T-cell (primary cell): ENCODE measurements around the gene DNAJB1. TPM values are rescaled to one million over a fixed set of nuclear protein-coding genes. Genes with fewer than 3 reads are reported as not detected.

Experiments
- ATAC-seq, 4 experiments: fragments of 200-7000 bp in 3 of 4; fragments of 150-1000 bp in 1 of 4; cut with Tn5 transposase; replicated peaks in 1 of 4; 1 replicate in 3 of 4; 2 replicates in 1 of 4; pipeline ENCODE4 v1.10.0; 2021; ENCODE audit warnings: moderate library complexity in 3 of 4, mild to moderate bottlenecking in 2 of 4, moderate number of reproducible peaks in 1 of 4
- CTCF ChIA-PET, 2 donors: fragments of 300-600 bp; sonication (Branson Sonifier 250); formaldehyde crosslinking; loops; one replicate each; lab custom pipeline; 2022; ENCODE audit warnings: antibody characterized with exemption in 2 of 2; lab: Charles Lee
- POLR2A ChIA-PET, 2 donors: fragments of 300-600 bp; sonication (Branson Sonifier 250); formaldehyde crosslinking; loops; one replicate each; lab custom pipeline; 2022; ENCODE audit warnings: antibody characterized with exemption in 2 of 2; lab: Charles Lee
- DNase-seq, 35 experiments: peaks; one replicate each; pipeline versions ENCODE4 v3.0.0 to v3.0.0-alpha.2; 2013 to 2023
- H3K27ac ChIP-seq: one replicate; pipeline ENCODE4 v1.5.1; 2013; ENCODE audit warnings: low read length
- H3K27me3 ChIP-seq, 2 experiments: replicated peaks in 1 of 2; 1 replicate in 1 of 2; 2 replicates in 1 of 2; pipeline versions ENCODE4 v1.6.1 to v1.7.0; 2013; ENCODE audit warnings: low read length in 1 of 2, mixed read lengths in 1 of 2; ENCODE audit not compliant: control insufficient read depth in 2 of 2, insufficient read depth in 2 of 2; ENCODE audit errors: extremely low read depth in 1 of 2
- H3K36me3 ChIP-seq, 2 donors: 1 replicate in 1 of 2; 2 replicates in 1 of 2; pipeline versions ENCODE4 v1.6.1 to v1.7.0; 2013; ENCODE audit warnings: low read length in 1 of 2; ENCODE audit not compliant: control insufficient read depth in 2 of 2, insufficient read depth in 1 of 2; ENCODE audit errors: extremely low read depth in 1 of 2
- H3K4me1 ChIP-seq, 2 experiments: 1 replicate in 1 of 2; 2 replicates in 1 of 2; pipeline versions ENCODE4 v1.6.1 to v1.7.0; 2013; ENCODE audit warnings: low read length in 2 of 2, mixed read lengths in 1 of 2; ENCODE audit not compliant: insufficient read depth in 2 of 2, control insufficient read depth in 1 of 2; ENCODE audit errors: extremely low read depth in 1 of 2
- H3K4me3 ChIP-seq, 2 donors: 1 replicate in 1 of 2; 2 replicates in 1 of 2; pipeline versions ENCODE4 v1.5.1 to v1.7.0; 2013; ENCODE audit warnings: mild to moderate bottlenecking in 2 of 2, low read length in 1 of 2, moderate library complexity in 1 of 2; ENCODE audit not compliant: control insufficient read depth in 1 of 2; ENCODE audit errors: extremely low read depth in 1 of 2
- H3K9me3 ChIP-seq: 2 replicates; pipeline ENCODE4 v1.7.0; 2013
- H3K27ac Mint-ChIP-seq, 2 donors: one replicate each; pipeline ENCODE4 v1.8.0; 2020 to 2021; ENCODE audit warnings: mild to moderate bottlenecking in 2 of 2, mixed read lengths in 2 of 2
- H3K27me3 Mint-ChIP-seq, 2 donors: one replicate each; pipeline ENCODE4 v1.8.0; 2021 to 2022; ENCODE audit warnings: mixed read lengths in 2 of 2
- H3K36me3 Mint-ChIP-seq: one replicate; pipeline ENCODE4 v1.8.0; 2021; ENCODE audit warnings: mixed read lengths
- H3K4me1 Mint-ChIP-seq, 3 donors: one replicate each; pipeline ENCODE4 v1.8.0; 2020 to 2022; ENCODE audit warnings: mixed read lengths in 3 of 3, mild to moderate bottlenecking in 1 of 3
- H3K4me3 Mint-ChIP-seq, 3 donors: one replicate each; pipeline ENCODE4 v1.8.0; 2020 to 2022; ENCODE audit warnings: mild to moderate bottlenecking in 3 of 3, mixed read lengths in 3 of 3, moderate library complexity in 3 of 3
- H3K9me3 Mint-ChIP-seq, 3 donors: one replicate each; pipeline ENCODE4 v1.8.0; 2020 to 2022; ENCODE audit warnings: mixed read lengths in 3 of 3
- WGBS: methylation state at CpG from one replicate; pipeline ENCODE4 v1.1.5; 2013; ENCODE audit warnings: missing lambda C conversion rate; ENCODE audit not compliant: insufficient coverage; 5-methylcytosine and 5-hydroxymethylcytosine counted together
- total RNA-seq, 35 experiments: library from RNA in 6 of 35; stranded (reverse) in 6 of 35; fragments of 120-200 nt in 1 of 35; gene quantifications; one replicate each; pipeline versions ENCODE4 v1.2.1 to v1.2.4 and lab custom pipeline; 2013 to 2026

The DNAJB1 gene
- total RNA-seq, 5 donors from 2014 or later (not counting 1 experiment from before 2014, with no cell fraction given), result 158 to 575 (median 165) TPM

DNA sequence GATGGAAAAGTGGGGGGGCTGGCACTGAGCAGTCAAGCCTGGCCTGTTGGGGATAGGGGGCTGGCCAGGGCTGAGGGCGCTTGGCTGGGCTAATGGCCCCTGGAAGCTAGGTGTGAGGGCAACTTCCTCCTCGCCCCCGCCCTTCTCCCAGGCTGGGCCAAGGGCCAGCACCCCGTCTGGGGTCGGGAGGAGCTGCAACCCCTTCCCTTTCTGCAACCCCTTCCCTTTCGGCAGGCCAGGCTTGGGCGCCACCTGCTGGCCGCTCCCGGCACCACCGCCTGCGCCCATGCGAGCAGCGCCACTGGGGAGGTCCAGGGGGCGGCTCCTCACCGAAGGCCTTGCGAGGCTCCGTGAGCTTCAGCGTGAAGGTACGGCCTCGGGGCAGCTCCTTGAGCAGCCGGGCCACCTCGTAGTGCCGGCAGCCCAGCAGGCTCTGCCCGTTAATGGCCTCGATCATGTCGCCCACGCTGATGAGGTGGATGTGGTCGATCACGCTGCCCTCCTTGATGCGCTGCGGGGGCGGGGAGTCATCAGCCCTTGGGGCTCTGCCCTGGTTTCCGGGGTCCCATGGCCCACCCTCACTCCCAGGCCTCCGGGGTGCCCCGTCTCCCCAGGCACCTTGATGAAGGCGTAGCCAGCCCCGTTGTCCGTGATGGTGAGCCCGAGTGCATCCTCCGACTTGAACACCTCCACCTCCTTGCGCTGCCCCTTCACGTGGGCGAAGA lies 38.1 kb downstream of the DNAJB1 start:
- no peak overlapping the region for H3K4me3 Mint-ChIP-seq
- H3K4me1 ChIP-seq, result peaks cover 0 to 37% of the 10 kb centered on the region in 2 experiments
- H3K4me3 ChIP-seq, result no peak overlapping the region
- H3K27me3 Mint-ChIP-seq, result peaks cover 0 to 2% of the 10 kb centered on the region in 2 donors
- 41% methylated on average over 42 of the region's 43 CpGs for WGBS
- peak; percentile 60 to 73 (median 70) for ATAC-seq
- peaks cover 3 to 25% of the 10 kb centered on the region in 2 donors for H3K36me3 ChIP-seq
- H3K27ac Mint-ChIP-seq, result no peak overlapping the region
- CTCF ChIA-PET, result interaction anchor here (0.5 to 1.3 kb wide), 9 partner anchors 9 to 1790 kb away, joined by 3 to 4 read pairs (median 3); no protein-coding TSS in a partner anchor
- no peaks in the 10 kb centered on the region for H3K9me3 Mint-ChIP-seq
- DNase-seq, result peak in 34 of 35 experiments; percentile 20 to 79 (median 56)
- peaks cover 13 to 19% (median 15%) of the 10 kb centered on the region in 3 donors for H3K4me1 Mint-ChIP-seq
- no peaks in the 10 kb centered on the region for H3K9me3 ChIP-seq
- peaks cover 16% of the 10 kb centered on the region for H3K36me3 Mint-ChIP-seq
- POLR2A ChIA-PET, result no interaction called here
- no peak overlapping the region for H3K27ac ChIP-seq
- H3K27me3 ChIP-seq, result peaks cover 0 to 20% of the 10 kb centered on the region in 2 experiments

DNA sequence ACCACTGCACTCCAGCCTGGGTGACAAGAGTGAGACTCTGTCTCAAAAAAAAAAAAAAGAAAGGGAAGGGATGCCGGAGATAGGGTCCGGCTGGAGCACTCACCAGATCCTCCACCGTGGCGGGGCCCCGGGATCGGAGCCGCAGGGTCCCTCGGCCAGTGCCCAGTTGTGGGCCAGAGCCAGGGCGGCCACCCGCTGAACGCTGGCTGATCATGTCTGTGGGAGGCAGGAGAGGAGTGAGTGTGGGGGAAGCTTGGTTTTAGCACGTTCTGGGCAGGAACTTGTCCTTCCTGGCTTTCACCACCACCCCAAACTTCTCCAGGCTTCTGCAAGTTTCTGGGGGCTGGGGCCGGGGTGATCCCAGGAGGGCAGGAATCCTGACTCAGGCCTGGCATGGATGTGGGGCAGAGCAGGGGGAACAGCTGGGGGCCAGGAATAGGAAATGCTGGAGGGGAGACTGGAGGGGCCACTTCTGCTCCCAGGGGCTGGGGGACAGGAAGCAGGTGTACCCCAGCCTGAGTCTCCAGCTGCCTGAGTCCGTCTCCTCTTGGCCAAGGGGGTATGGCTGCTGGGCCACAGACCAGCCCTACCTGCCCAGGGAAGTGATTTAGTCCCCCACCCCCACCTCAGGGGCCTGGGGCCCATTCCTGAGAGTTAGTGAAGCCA lies 38.8 kb downstream of the DNAJB1 start:
- H3K36me3 ChIP-seq, result peaks cover 3 to 25% of the 10 kb centered on the region in 2 donors
- CTCF ChIA-PET, result interaction anchor here (0.6 to 1.4 kb wide), 8 partner anchors 10 to 1791 kb away, joined by 3 to 6 read pairs (median 4); no protein-coding TSS in a partner anchor
- ATAC-seq (no peak), DNase-seq (no peak)
- no peak overlapping the region for H3K27ac ChIP-seq
- 92% methylated on average over 8 of the region's 14 CpGs for WGBS
- POLR2A ChIA-PET, result interaction anchor here in 1 of 2 donors (0.7 kb wide), 1 partner anchor 42 kb away, joined by 4 read pairs; no protein-coding TSS in a partner anchor
- H3K27ac Mint-ChIP-seq, result no peak overlapping the region
- H3K9me3 Mint-ChIP-seq, result no peaks in the 10 kb centered on the region
- H3K4me3 Mint-ChIP-seq, result no peak overlapping the region
- H3K4me1 ChIP-seq, result peaks cover 0 to 43% of the 10 kb centered on the region in 2 experiments
- no peaks in the 10 kb centered on the region for H3K9me3 ChIP-seq
- H3K4me3 ChIP-seq, result no peak overlapping the region
- peaks cover 5 to 7% of the 10 kb centered on the region in 2 donors for H3K27me3 Mint-ChIP-seq
- H3K36me3 Mint-ChIP-seq, result peaks cover 16% of the 10 kb centered on the region
- peaks cover 19 to 25% (median 20%) of the 10 kb centered on the region in 3 donors for H3K4me1 Mint-ChIP-seq
- peaks cover 0 to 27% of the 10 kb centered on the region in 2 experiments for H3K27me3 ChIP-seq

DNA sequence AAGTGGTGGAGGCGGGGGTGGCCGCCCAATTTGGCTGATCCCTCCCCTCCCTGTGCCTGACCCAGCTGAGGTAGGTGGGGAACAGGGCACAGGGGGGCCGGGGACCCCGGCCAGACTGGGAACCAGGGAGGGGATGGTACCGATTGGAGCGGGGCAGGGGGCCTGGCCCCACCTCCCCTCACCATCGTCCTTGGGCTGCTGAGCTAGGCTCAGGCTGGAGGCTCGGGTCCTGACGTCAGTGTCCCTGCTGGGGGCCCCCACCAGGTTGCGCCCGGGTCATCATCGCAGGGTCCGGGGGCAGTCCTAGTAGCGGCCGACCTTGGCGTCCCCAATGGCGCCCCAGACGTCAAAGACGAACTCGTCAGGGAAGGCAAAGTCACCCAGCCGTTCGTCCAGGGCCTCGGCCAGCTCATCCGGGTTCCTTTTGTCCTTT lies 40.1 kb downstream of the DNAJB1 start:
- no peak overlapping the region for H3K27ac ChIP-seq
- H3K9me3 Mint-ChIP-seq, result no peaks in the 10 kb centered on the region
- 97% methylated on average over 16 of the region's 24 CpGs for WGBS

DNA sequence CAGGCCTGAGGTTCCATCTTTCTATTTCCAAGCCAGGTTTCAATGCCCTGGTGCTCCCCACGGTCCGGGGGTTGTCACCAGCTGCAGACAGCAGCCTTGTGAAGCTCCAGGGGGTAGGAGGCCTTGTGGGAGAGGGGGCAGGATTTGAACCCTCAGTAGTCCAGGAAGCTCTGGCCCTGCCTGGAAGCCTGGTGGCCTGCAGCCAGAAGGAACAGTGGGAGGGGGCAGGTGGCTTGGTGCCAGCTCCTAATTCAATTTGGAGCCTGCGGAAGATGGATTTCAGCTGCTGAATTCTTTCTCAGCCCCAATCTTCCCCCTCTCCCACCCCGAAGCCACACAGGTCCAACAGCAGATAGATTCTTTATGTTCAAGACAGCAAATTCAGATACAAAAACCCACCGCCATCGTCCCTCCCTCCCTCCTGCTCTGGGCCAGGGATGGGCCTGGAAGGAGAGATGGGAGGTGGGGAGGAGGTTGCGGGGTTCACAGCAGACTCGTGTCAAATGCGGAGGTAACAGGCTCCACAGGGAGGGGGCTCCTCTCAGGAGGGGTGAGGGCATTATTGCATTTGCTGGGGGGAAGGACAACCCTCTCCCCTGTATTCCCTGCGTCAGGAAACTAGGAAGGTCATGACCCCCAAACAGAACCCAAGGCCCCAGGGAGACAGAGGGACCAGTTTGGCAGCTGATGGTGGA lies 40.6 kb downstream of the DNAJB1 start:
- Histone ChIP-seq H3K36me3 (peaks cover under 1 to 23% of the 10 kb centered on the region in 2 donors), H3K4me1 (peaks cover under 1 to 56% of the 10 kb centered on the region in 2 experiments), H3K27ac (no peak overlapping the region), H3K4me3 (no peak overlapping the region), H3K9me3 (no peaks in the 10 kb centered on the region), H3K27me3 (peaks cover 0 to 39% of the 10 kb centered on the region in 2 experiments)
- WGBS, result no CpG with 5 or more reads among the region's 10 CpGs
- Mint-ChIP-seq H3K9me3 (no peaks in the 10 kb centered on the region), H3K27me3 (peaks cover 14 to 16% of the 10 kb centered on the region in 2 donors), H3K4me1 (peaks cover 29 to 35% (median 29%) of the 10 kb centered on the region in 3 donors), H3K27ac (no peak overlapping the region), H3K36me3 (peaks cover 16% of the 10 kb centered on the region), H3K4me3 (no peak overlapping the region)
- POLR2A ChIA-PET, result no interaction called here
- CTCF ChIA-PET, result interaction anchor here (0.9 to 1.4 kb wide), 3 partner anchors 13 to 57 kb away, joined by 3 to 6 read pairs (median 4); no protein-coding TSS in a partner anchor
- ATAC-seq (no peak), DNase-seq (no peak)

More for the DNA sequence above, 40.1 kb downstream of the DNAJB1 start:
- Mint-ChIP-seq H3K4me3 (no peak overlapping the region), H3K27ac (no peak overlapping the region), H3K4me1 (peaks cover 23 to 29% (median 24%) of the 10 kb centered on the region in 3 donors), H3K36me3 (peaks cover 16% of the 10 kb centered on the region), H3K27me3 (peaks cover 9 to 11% of the 10 kb centered on the region in 2 donors)
- H3K36me3 ChIP-seq, result peaks cover 3 to 23% of the 10 kb centered on the region in 2 donors
- ATAC-seq, result no peak
- H3K9me3 ChIP-seq, result no peaks in the 10 kb centered on the region
- H3K4me3 ChIP-seq, result no peak overlapping the region
- ChIA-PET POLR2A (no interaction called here), CTCF (interaction anchor here (0.6 to 1.4 kb wide), 4 partner anchors 13 to 157 kb away, joined by 3 to 6 read pairs (median 4); no protein-coding TSS in a partner anchor)
- H3K27me3 ChIP-seq, result peaks cover 0 to 33% of the 10 kb centered on the region in 2 experiments
- peaks cover 0 to 50% of the 10 kb centered on the region in 2 experiments for H3K4me1 ChIP-seq
- DNase-seq, result no peak

DNA sequence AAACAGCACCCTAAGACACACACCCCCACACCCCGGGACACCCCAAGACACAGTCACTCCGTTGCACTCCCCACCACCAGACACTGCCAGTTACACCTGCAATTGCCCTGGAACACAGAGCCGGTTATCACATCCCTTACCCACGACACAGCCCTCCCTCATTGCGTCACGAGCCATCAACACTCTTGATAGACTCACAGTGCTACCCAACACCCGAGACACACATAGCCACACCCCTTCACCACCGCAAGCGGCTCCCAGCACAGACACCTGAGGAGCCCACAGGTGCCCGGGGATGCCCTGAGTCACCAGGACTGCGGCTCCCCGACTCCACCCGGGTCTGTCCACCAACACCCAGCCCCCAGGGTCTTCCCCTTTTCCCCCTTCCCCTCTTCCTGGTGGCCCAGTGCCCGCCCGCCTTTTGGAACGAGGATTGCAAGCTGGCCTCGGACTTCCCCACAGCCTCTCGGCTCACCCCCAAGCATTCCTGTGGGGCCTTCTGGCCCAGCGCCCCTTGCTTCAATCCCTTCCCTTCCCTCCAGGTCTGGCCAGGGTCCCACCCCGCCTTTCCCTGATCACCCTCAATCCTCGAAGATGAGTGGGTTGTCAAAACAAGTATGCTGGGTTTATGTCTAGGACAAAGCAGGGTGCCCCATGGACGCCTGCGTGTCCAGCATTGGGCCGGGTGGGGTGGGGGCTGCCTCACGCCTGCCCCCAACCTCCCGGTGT lies 41.4 kb downstream of the DNAJB1 start:
- Mint-ChIP-seq H3K36me3 (peaks cover 10% of the 10 kb centered on the region), H3K9me3 (no peaks in the 10 kb centered on the region), H3K27ac (no peak overlapping the region), H3K27me3 (peaks cover 14 to 20% of the 10 kb centered on the region in 2 donors), H3K4me1 (peaks cover 29 to 40% (median 29%) of the 10 kb centered on the region in 3 donors), H3K4me3 (peak overlapping the region in 1 of 3 donors; percentile 11)
- H3K4me3 ChIP-seq, result no peak overlapping the region
- H3K9me3 ChIP-seq, result no peaks in the 10 kb centered on the region
- H3K27ac ChIP-seq, result no peak overlapping the region
- peaks cover 0 to 44% of the 10 kb centered on the region in 2 experiments for H3K27me3 ChIP-seq
- ATAC-seq (peak in 1 of 4 experiments; percentile 48), DNase-seq (peak in 31 of 35 experiments; percentile 13 to 83 (median 59))
- CTCF ChIA-PET, result no interaction called here
- H3K36me3 ChIP-seq, result peaks cover 0 to 17% of the 10 kb centered on the region in 2 donors
- peaks cover 3 to 63% of the 10 kb centered on the region in 2 experiments for H3K4me1 ChIP-seq
- POLR2A ChIA-PET, result no interaction called here
- WGBS, result 81% methylated on average over 14 of the region's 26 CpGs
